Caco-2 (cell line): ENCODE measurements around the gene HNRNPD. TPM values are rescaled to one million over a fixed set of nuclear protein-coding genes. Genes with fewer than 3 reads are reported as not detected.
"Not testable (repeated sequence)": the region's sequence is repeated elsewhere in the genome, so short reads cannot be mapped to it uniquely, and the experiment has no call there.

ENCODE experiments used
- BruUV-seq: library from RNA; stranded (reverse); fragments of 400-500 nt; replicated peaks from 2 replicates; lab custom pipeline; 2021; lab: Mats Ljungman, UMichigan
- CTCF ChIA-PET: fragments of 300-600 bp; sonication (Branson Sonifier 250); formaldehyde crosslinking; loops from one replicate; lab custom pipeline; 2022; ENCODE audit warnings: antibody characterized with exemption; lab: Charles Lee
- POLR2A ChIA-PET: fragments of 300-600 bp; sonication (Branson Sonifier 250); formaldehyde crosslinking; loops from one replicate; lab custom pipeline; 2022; ENCODE audit warnings: antibody characterized with exemption; lab: Charles Lee
- DNase-seq, 2 experiments: peaks; one replicate each; pipeline versions ENCODE4 v3.0.0 to v3.0.0-alpha.2; 2020 to 2022
- H3K27me3 ChIP-seq: replicated peaks from 2 replicates; pipeline ENCODE4 v1.6.0; 2011; ENCODE audit warnings: low read length; ENCODE audit not compliant: control insufficient read depth, insufficient read depth
- H3K36me3 ChIP-seq: 2 replicates; pipeline ENCODE4 v1.5.1; 2011; ENCODE audit warnings: low read length; ENCODE audit not compliant: control insufficient read depth, insufficient read depth
- H3K4me1 ChIP-seq: fragments of 250-450 bp; sonication (Bioruptor Pico); 2 replicates; pipeline ENCODE4 v1.5.1; 2020; ENCODE audit warnings: mild to moderate bottlenecking
- H3K4me3 ChIP-seq: 2 replicates; pipeline ENCODE4 v1.5.1; 2011; ENCODE audit warnings: low read depth, mild to moderate bottlenecking, control low read depth, low read length
- H3K9me3 ChIP-seq: fragments of 250-450 bp; sonication (Bioruptor Pico); 2 replicates; pipeline ENCODE4 v1.5.1; 2020; ENCODE audit warnings: mild to moderate bottlenecking, moderate library complexity
- H3K27ac Mint-ChIP-seq: one replicate; pipeline ENCODE4 v1.8.0; 2022; ENCODE audit warnings: mixed read lengths; ENCODE audit not compliant: unreplicated experiment
- H3K27me3 Mint-ChIP-seq: one replicate; pipeline ENCODE4 v1.8.0; 2022; ENCODE audit warnings: mixed read lengths; ENCODE audit not compliant: insufficient read depth, unreplicated experiment
- H3K36me3 Mint-ChIP-seq: one replicate; pipeline ENCODE4 v1.8.0; 2022; ENCODE audit warnings: mild to moderate bottlenecking, mixed read lengths; ENCODE audit not compliant: insufficient read depth, unreplicated experiment
- H3K4me1 Mint-ChIP-seq: one replicate; pipeline ENCODE4 v1.8.0; 2022; ENCODE audit warnings: low read depth, mixed read lengths; ENCODE audit not compliant: unreplicated experiment
- H3K4me3 Mint-ChIP-seq: one replicate; pipeline ENCODE4 v1.8.0; 2022; ENCODE audit warnings: mild to moderate bottlenecking, moderate library complexity, mixed read lengths; ENCODE audit not compliant: unreplicated experiment
- H3K9me3 Mint-ChIP-seq: one replicate; pipeline ENCODE4 v1.8.0; 2022; ENCODE audit warnings: mixed read lengths; ENCODE audit not compliant: unreplicated experiment
- CTCF ChIP-seq, 2 experiments: fragments of 200-600 bp in 1 of 2; IDR thresholded peaks; 1 replicate in 1 of 2; 2 replicates in 1 of 2; pipeline versions ENCODE4 v1.5.1 to v1.8.0; 2011 to 2022; ENCODE audit warnings: antibody characterized with exemption in 1 of 2, control low read depth in 1 of 2, inconsistent platforms in 1 of 2, low read depth in 1 of 2, low read length in 1 of 2, mild to moderate bottlenecking in 1 of 2, moderate library complexity in 1 of 2; ENCODE audit not compliant: insufficient read depth in 1 of 2, severe bottlenecking in 1 of 2, unreplicated experiment in 1 of 2
- intact Hi-C: fragments of 100-400 bp; cut with micrococcal nuclease; formaldehyde crosslinking; loops from one replicate; pipeline ENCODE4 v1.10.0; 2022; ENCODE audit not compliant: unreplicated experiment
- total RNA-seq: library from RNA; stranded (reverse); gene quantifications from 2 replicates; pipeline ENCODE4 v1.2.3, GENCODE V29; 2022

Gene HNRNPD
- total RNA-seq, 1 experiment from 2014 or later, result 408 TPM

- H3K4me3 ChIP-seq, result peak overlapping the region; percentile 92
- DNase-seq, result peak; percentile 85 to 92
- peak overlapping the region; percentile 98 for H3K4me3 Mint-ChIP-seq
- intact Hi-C loops, result no loop called here
- no peaks in the 10 kb centered on the region for H3K27me3 ChIP-seq
- peaks cover 19% of the 10 kb centered on the region for H3K4me1 ChIP-seq
- no TSS peak for BruUV-seq
- no peaks in the 10 kb centered on the region for H3K9me3 ChIP-seq
- H3K27ac Mint-ChIP-seq, result peak overlapping the region; percentile 98
- H3K27me3 Mint-ChIP-seq, result no peaks in the 10 kb centered on the region
- peaks cover 70% of the 10 kb centered on the region for H3K36me3 Mint-ChIP-seq
- H3K4me1 Mint-ChIP-seq, result no peaks in the 10 kb centered on the region
- H3K36me3 ChIP-seq, result no peaks in the 10 kb centered on the region; the same call in 1 of the 2 replicates
- TF ChIP-seq CTCF (IDR thresholded peaks at IDR 0.05; ENCODE audit: insufficient read depth in 1 of 2, low read depth in 1 of 2, low read length in 1 of 2, severe bottlenecking in 1 of 2, unreplicated experiment in 1 of 2), result no peak
- ChIA-PET CTCF (no interaction called here), POLR2A (interaction anchor here (1.3 kb wide), 1 partner anchor 56 kb away, joined by 6 read pairs; no protein-coding TSS in a partner anchor)
- no peaks in the 10 kb centered on the region for H3K9me3 Mint-ChIP-seq
Measured at GRCh38 chr4:82372517-82373485, 990 bp downstream of the HNRNPD start.

DNA sequence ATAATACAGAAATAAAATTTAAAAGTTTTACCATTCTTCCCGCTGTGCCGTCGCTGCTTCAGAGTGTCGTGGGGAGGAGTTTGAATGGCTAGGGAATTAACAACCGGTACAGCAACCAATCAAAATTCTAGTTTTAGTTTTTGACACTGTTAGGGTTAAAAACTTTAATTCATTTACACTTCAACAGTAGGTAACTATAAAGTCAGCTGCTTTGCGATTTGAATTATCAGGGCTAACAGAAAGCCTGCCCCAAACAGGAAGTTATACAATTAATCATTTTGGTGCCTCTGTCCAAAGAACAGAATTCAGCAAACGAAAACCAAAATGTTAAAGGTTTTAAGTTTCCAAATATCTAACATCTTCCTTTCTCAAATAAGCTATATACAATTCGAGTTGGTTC lies 2.3 kb downstream of the HNRNPD start:
- no peaks in the 10 kb centered on the region for H3K27me3 Mint-ChIP-seq
- peaks cover 26% of the 10 kb centered on the region for H3K4me1 ChIP-seq
- H3K27ac Mint-ChIP-seq, result peak overlapping the region; percentile 98
- no peaks in the 10 kb centered on the region; the same call in 1 of the 2 replicates for H3K36me3 ChIP-seq
- no peaks in the 10 kb centered on the region for H3K4me1 Mint-ChIP-seq
- CTCF ChIA-PET, result no interaction called here
- H3K36me3 Mint-ChIP-seq, result peaks cover 83% of the 10 kb centered on the region
- H3K9me3 Mint-ChIP-seq, result no peaks in the 10 kb centered on the region
- no peak for TF ChIP-seq CTCF (IDR thresholded peaks at IDR 0.05; ENCODE audit: insufficient read depth in 1 of 2, low read depth in 1 of 2, low read length in 1 of 2, severe bottlenecking in 1 of 2, unreplicated experiment in 1 of 2)
- no peaks in the 10 kb centered on the region for H3K27me3 ChIP-seq
- H3K9me3 ChIP-seq, result no peaks in the 10 kb centered on the region
- intact Hi-C loops, result no loop called here
- H3K4me3 Mint-ChIP-seq, result peak overlapping the region; percentile 98
- BruUV-seq, result no TSS peak
- no peak for DNase-seq
- H3K4me3 ChIP-seq, result peak overlapping the region; percentile 92
- POLR2A ChIA-PET, result interaction anchor here (1.3 kb wide), 1 partner anchor 58 kb away, joined by 6 read pairs; no protein-coding TSS in a partner anchor

DNA sequence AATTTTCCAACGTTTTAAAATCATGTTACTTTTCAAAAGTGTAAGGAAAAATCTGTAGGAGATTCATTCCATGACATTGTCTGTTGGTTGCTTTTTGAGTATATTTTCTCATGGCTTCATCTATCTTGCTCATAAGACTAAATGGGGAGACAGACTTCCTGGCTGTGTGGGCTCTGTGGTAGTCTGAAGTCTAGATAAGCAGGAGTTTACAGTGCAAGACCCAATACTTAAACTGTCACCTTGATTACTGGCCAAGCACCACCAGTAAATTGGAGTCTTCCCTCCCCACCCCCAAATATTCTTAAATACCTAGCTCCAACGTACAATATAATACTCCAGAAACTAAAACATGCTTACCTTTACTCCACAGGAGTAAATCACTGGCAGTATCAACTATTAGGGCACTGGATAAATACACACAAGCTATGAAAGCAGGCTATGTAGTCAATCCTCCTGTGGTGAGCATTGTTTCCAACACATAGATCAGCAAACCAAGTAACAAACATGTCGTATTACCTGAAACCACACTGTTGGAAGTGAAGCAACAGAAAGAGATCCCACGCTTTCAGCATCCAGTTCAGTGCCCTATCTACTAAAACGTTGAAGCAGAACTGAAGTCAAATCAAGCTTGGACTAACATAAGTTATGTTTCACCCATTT lies 6.2 kb downstream of the HNRNPD start:
- H3K27ac Mint-ChIP-seq, result no peak overlapping the region
- H3K27me3 ChIP-seq, result no peaks in the 10 kb centered on the region
- DNase-seq, result no peak
- ChIA-PET CTCF (no interaction called here), POLR2A (interaction anchor here (0.5 to 0.7 kb wide), 2 partner anchors 82 to 427 kb away, joined by 6 to 23 read pairs; no protein-coding TSS in a partner anchor)
- H3K4me3 ChIP-seq, result no peak overlapping the region
- no peaks in the 10 kb centered on the region for H3K9me3 Mint-ChIP-seq
- H3K36me3 Mint-ChIP-seq, result peaks cover 96% of the 10 kb centered on the region
- intact Hi-C loops, result no loop called here
- H3K9me3 ChIP-seq, result no peaks in the 10 kb centered on the region
- H3K27me3 Mint-ChIP-seq, result no peaks in the 10 kb centered on the region
- no peaks in the 10 kb centered on the region; the same call in 1 of the 2 replicates for H3K36me3 ChIP-seq
- H3K4me1 Mint-ChIP-seq, result no peaks in the 10 kb centered on the region
- H3K4me3 Mint-ChIP-seq, result no peak overlapping the region
- no TSS peak for BruUV-seq
- no peak for TF ChIP-seq CTCF (IDR thresholded peaks at IDR 0.05; ENCODE audit: insufficient read depth in 1 of 2, low read depth in 1 of 2, low read length in 1 of 2, severe bottlenecking in 1 of 2, unreplicated experiment in 1 of 2)
- H3K4me1 ChIP-seq, result peaks cover 38% of the 10 kb centered on the region; the same call in 1 of the 2 replicates

- H3K36me3 ChIP-seq, DNase-seq, H3K9me3 ChIP-seq, BruUV-seq, H3K27me3 ChIP-seq, H3K9me3 Mint-ChIP-seq, POLR2A ChIA-PET, H3K27me3 Mint-ChIP-seq, intact Hi-C loops, H3K4me1 Mint-ChIP-seq, H3K4me3 Mint-ChIP-seq, H3K4me3 ChIP-seq: not testable (repeated sequence)
- Mint-ChIP-seq H3K27ac (peak overlapping the region; percentile 55), H3K36me3 (peaks cover 89% of the 10 kb centered on the region)
- CTCF ChIA-PET, result interaction anchor here (0.7 kb wide), 1 partner anchor 960 kb away, joined by 12 read pairs; no protein-coding TSS in a partner anchor
- H3K4me1 ChIP-seq, result peaks cover 38% of the 10 kb centered on the region; the same call in 1 of the 2 replicates
Measured at GRCh38 chr4:82366431-82366830, 7.4 kb downstream of the HNRNPD start.
